GM23338 (cell line): Measurements from ENCODE around the gene TLE3. TPM values are rescaled to one million over a fixed set of nuclear protein-coding genes. Genes with fewer than 3 reads are reported as not detected.

ENCODE experiments used
- ATAC-seq: fragments of 200-7000 bp; cut with Tn5 transposase; 3 replicates; pipeline ENCODE4 v1.9.1; 2020
- DNase-seq: peaks from one replicate; pipeline ENCODE4 v3.0.0-alpha.2; 2015; ENCODE audit warnings: low spot score
- H2AFZ ChIP-seq: fragments of 200-600 bp; sonication (generic); 2 replicates; pipeline ENCODE4 v1.8.0; 2016; ENCODE audit warnings: antibody characterized with exemption, mild to moderate bottlenecking, moderate library complexity
- H3F3A ChIP-seq: fragments of 200-600 bp; sonication (generic); replicated peaks from 2 replicates; pipeline ENCODE4 v1.8.0; 2017; ENCODE audit warnings: antibody characterized with exemption, mixed run types, low read depth
- H3K27ac ChIP-seq: fragments of 200-600 bp; sonication (generic); 2 replicates; pipeline ENCODE4 v1.6.1; 2016; ENCODE audit warnings: low read depth
- H3K27me3 ChIP-seq: fragments of 200-600 bp; sonication (generic); 2 replicates; pipeline ENCODE4 v1.8.0; 2016; ENCODE audit warnings: mild to moderate bottlenecking, mixed run types, moderate library complexity; ENCODE audit not compliant: insufficient read depth
- H3K36me3 ChIP-seq: fragments of 200-600 bp; sonication (generic); 2 replicates; pipeline ENCODE4 v1.8.0; 2016; ENCODE audit warnings: mild to moderate bottlenecking; ENCODE audit not compliant: insufficient read depth
- H3K4me1 ChIP-seq: fragments of 200-600 bp; sonication (generic); 2 replicates; pipeline ENCODE4 v1.8.0; 2016; ENCODE audit warnings: mild to moderate bottlenecking, moderate library complexity; ENCODE audit not compliant: insufficient read depth
- H3K4me2 ChIP-seq: fragments of 200-600 bp; sonication (generic); 2 replicates; pipeline ENCODE4 v1.7.1; 2017; ENCODE audit warnings: mixed run types
- H3K4me3 ChIP-seq: fragments of 200-600 bp; sonication (generic); 2 replicates; pipeline ENCODE4 v1.6.1; 2016; ENCODE audit warnings: mixed run types
- H3K79me2 ChIP-seq: fragments of 200-600 bp; sonication (generic); replicated peaks from 2 replicates; pipeline ENCODE4 v1.8.0; 2017; ENCODE audit warnings: mild to moderate bottlenecking; ENCODE audit not compliant: insufficient read depth
- H3K9me2 ChIP-seq: fragments of 200-600 bp; sonication (generic); 2 replicates; pipeline ENCODE4 v1.8.0; 2017; ENCODE audit not compliant: insufficient read depth
- H4K20me1 ChIP-seq: fragments of 200-600 bp; sonication (generic); replicated peaks from 2 replicates; pipeline ENCODE4 v1.8.0; 2017; ENCODE audit warnings: mild to moderate bottlenecking; ENCODE audit not compliant: insufficient read depth
- H3K27ac Mint-ChIP-seq: 2 replicates; pipeline ENCODE4 v1.8.0; 2020; ENCODE audit warnings: inconsistent platforms, mild to moderate bottlenecking, moderate library complexity, mixed read lengths
- H3K27me3 Mint-ChIP-seq: 3 replicates; pipeline ENCODE4 v1.8.0; 2022; ENCODE audit warnings: low read depth, mild to moderate bottlenecking, moderate library complexity, mixed read lengths, inconsistent platforms; ENCODE audit not compliant: insufficient read depth, poor library complexity
- H3K36me3 Mint-ChIP-seq: 3 replicates; pipeline ENCODE4 v1.8.0; 2021; ENCODE audit warnings: low read depth, mild to moderate bottlenecking, inconsistent platforms, moderate library complexity, mixed read lengths
- H3K4me1 Mint-ChIP-seq: 3 replicates; pipeline ENCODE4 v1.8.0; 2020; ENCODE audit warnings: mild to moderate bottlenecking, inconsistent platforms, mixed read lengths
- H3K4me3 Mint-ChIP-seq: 3 replicates; pipeline ENCODE4 v1.8.0; 2021; ENCODE audit warnings: moderate library complexity, mild to moderate bottlenecking, inconsistent platforms, mixed read lengths
- H3K9me3 Mint-ChIP-seq: 3 replicates; pipeline ENCODE4 v1.8.0; 2020; ENCODE audit warnings: moderate library complexity, mild to moderate bottlenecking, inconsistent platforms, mixed read lengths
- CREB1 ChIP-seq: fragments of 250-450 bp; sonication (Bioruptor Pico); IDR thresholded peaks from 2 replicates; pipeline ENCODE4 v1.5.0; 2020; ENCODE audit warnings: low read depth, mild to moderate bottlenecking, moderate library complexity
- CTCF ChIP-seq, 2 experiments: fragments of 200-600 bp in 1 of 2; sonication (generic) in 1 of 2; conservative IDR thresholded peaks; 2 replicates each; pipeline versions ENCODE4 v1.5.1 to v1.6.1; 2016 to 2017; ENCODE audit warnings: antibody characterized with exemption in 2 of 2, low read depth in 2 of 2, mild to moderate bottlenecking in 2 of 2, moderate library complexity in 1 of 2
- ETS1 ChIP-seq: IDR thresholded peaks from 2 replicates; pipeline ENCODE4 v1.6.1; 2016; ENCODE audit warnings: antibody characterized with exemption
- EZH2 ChIP-seq: fragments of 200-600 bp; sonication (generic); IDR thresholded peaks from one replicate; pipeline ENCODE4 v1.8.0; 2017; ENCODE audit warnings: antibody characterized with exemption, mild to moderate bottlenecking, low read depth; ENCODE audit not compliant: unreplicated experiment
- EZH2phosphoT487 ChIP-seq: fragments of 200-600 bp; sonication (generic); IDR thresholded peaks from one replicate; pipeline ENCODE4 v1.8.1; 2018; ENCODE audit warnings: antibody characterized with exemption; ENCODE audit not compliant: unreplicated experiment
- JUNB ChIP-seq: IDR thresholded peaks from one replicate; pipeline ENCODE4 v1.6.1; 2016; ENCODE audit warnings: antibody characterized with exemption; ENCODE audit not compliant: unreplicated experiment
- NANOG ChIP-seq: IDR thresholded peaks from 2 replicates; pipeline ENCODE4 v1.6.1; 2016; ENCODE audit warnings: antibody characterized with exemption, borderline replicate concordance
- POLR2AphosphoS5 ChIP-seq: IDR thresholded peaks from 2 replicates; pipeline ENCODE4 v1.6.1; 2016; ENCODE audit warnings: antibody characterized with exemption, low read depth
- STAT1 ChIP-seq: IDR thresholded peaks from one replicate; pipeline ENCODE4 v1.6.1; 2016; ENCODE audit warnings: antibody characterized with exemption; ENCODE audit not compliant: unreplicated experiment
- polyA plus RNA-seq: library from polyadenylated mRNA; unstranded; fragments of >200 nt; fragmentation: Nextera tagmentation; extraction: Ambion mirVana; gene quantifications from 2 replicates; pipeline ENCODE4 v1.2.1, GENCODE V29; 2016
- total RNA-seq: library from RNA; depleted of rRNA; stranded (reverse); fragments of >200 nt; shearing (Covaris generic); gene quantifications from 2 replicates; pipeline ENCODE4 v1.2.3, GENCODE V29; 2014
- TF ChIP-seq, protein P1 (sequence below): fragments of 250-450 bp; sonication (Bioruptor Pico); IDR thresholded peaks from 2 replicates; pipeline ENCODE4 v1.5.0; 2020; ENCODE audit warnings: mild to moderate bottlenecking, moderate library complexity

Gene TLE3
- total and polyA plus RNA-seq, 2 experiments from 2014 or later = 10.4 to 79.5 TPM

GRCh38 chr15:70056091-70056680 is 41.5 kb downstream of the TLE3 start:
- Histone ChIP-seq H3K27me3 (no peaks in the 10 kb centered on the region), H3K27ac (no peak overlapping the region), H4K20me1 (no peaks in the 10 kb centered on the region; the same call in 1 of the 2 replicates), H3K79me2 (no peaks in the 10 kb centered on the region), H3F3A (no peaks in the 10 kb centered on the region), H3K36me3 (peaks cover 9% of the 10 kb centered on the region; the same call in 1 of the 2 replicates), H3K4me1 (no peaks in the 10 kb centered on the region), H3K4me2 (no peak overlapping the region), H3K9me2 (no peaks in the 10 kb centered on the region), H2AFZ (no peak overlapping the region), H3K4me3 (no peak overlapping the region)
- no peaks in the 10 kb centered on the region for H3K4me1 Mint-ChIP-seq
- DNase-seq (no peak), ATAC-seq (no peak)
- no peak overlapping the region for H3K4me3 Mint-ChIP-seq
- no peaks in the 10 kb centered on the region for H3K9me3 Mint-ChIP-seq
- H3K27ac Mint-ChIP-seq = no peak overlapping the region
- H3K36me3 Mint-ChIP-seq = peaks cover 87% of the 10 kb centered on the region
- no peak for TF ChIP-seq JUNB
- TF ChIP-seq EZH2 = no peak
- TF ChIP-seq ETS1 = no peak
- TF ChIP-seq CREB1 (CRISPR knock-in tag) = no peak
- no peak for TF ChIP-seq EZH2phosphoT487
- TF ChIP-seq CTCF (conservative IDR thresholded peaks at IDR 0.05; ENCODE audit: low read depth in 2 of 2) = no peak
- TF ChIP-seq STAT1 = no peak
- TF ChIP-seq POLR2AphosphoS5 = no peak
- TF ChIP-seq NANOG = no peak
- peaks cover 9% of the 10 kb centered on the region for H3K27me3 Mint-ChIP-seq

DNA sequence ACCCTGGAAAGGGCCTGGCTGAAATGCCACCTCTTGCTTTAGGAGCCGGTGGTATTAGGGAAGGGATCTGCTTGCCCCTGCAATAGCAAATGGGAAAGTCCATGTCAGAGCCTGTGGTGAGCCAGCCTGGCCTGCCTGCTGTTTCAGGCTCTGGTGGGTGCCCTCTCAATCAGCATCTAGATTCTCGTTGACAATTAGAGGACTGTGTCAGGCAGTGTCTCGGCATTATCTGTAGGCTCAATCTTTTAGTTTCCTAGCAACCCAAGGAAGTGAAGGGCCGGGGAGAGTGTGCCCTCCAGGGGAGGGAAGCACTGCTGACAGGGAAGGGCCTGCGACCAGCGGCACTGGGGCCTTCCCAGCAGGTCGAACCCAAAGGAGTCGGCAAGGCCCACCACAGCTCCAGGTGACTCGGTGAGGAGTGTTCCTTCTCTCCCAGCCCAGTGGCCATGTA is 42.1 kb downstream of the TLE3 start:
- Histone ChIP-seq H3F3A (no peaks in the 10 kb centered on the region), H3K4me2 (no peak overlapping the region), H3K9me2 (no peaks in the 10 kb centered on the region), H3K79me2 (no peaks in the 10 kb centered on the region), H3K36me3 (peaks cover 12% of the 10 kb centered on the region; the same call in 1 of the 2 replicates), H2AFZ (no peak overlapping the region), H4K20me1 (no peaks in the 10 kb centered on the region; the same call in 1 of the 2 replicates), H3K27ac (no peak overlapping the region), H3K4me3 (no peak overlapping the region), H3K27me3 (no peaks in the 10 kb centered on the region), H3K4me1 (no peaks in the 10 kb centered on the region)
- DNase-seq (no peak), ATAC-seq (no peak)
- H3K4me1 Mint-ChIP-seq = no peaks in the 10 kb centered on the region
- H3K27ac Mint-ChIP-seq = no peak overlapping the region
- H3K4me3 Mint-ChIP-seq = no peak overlapping the region
- peaks cover 9% of the 10 kb centered on the region for H3K27me3 Mint-ChIP-seq
- peaks cover 87% of the 10 kb centered on the region for H3K36me3 Mint-ChIP-seq
- H3K9me3 Mint-ChIP-seq = no peaks in the 10 kb centered on the region
- TF ChIP-seq POLR2AphosphoS5 = no peak
- TF ChIP-seq EZH2 = no peak
- TF ChIP-seq, protein P1, sequence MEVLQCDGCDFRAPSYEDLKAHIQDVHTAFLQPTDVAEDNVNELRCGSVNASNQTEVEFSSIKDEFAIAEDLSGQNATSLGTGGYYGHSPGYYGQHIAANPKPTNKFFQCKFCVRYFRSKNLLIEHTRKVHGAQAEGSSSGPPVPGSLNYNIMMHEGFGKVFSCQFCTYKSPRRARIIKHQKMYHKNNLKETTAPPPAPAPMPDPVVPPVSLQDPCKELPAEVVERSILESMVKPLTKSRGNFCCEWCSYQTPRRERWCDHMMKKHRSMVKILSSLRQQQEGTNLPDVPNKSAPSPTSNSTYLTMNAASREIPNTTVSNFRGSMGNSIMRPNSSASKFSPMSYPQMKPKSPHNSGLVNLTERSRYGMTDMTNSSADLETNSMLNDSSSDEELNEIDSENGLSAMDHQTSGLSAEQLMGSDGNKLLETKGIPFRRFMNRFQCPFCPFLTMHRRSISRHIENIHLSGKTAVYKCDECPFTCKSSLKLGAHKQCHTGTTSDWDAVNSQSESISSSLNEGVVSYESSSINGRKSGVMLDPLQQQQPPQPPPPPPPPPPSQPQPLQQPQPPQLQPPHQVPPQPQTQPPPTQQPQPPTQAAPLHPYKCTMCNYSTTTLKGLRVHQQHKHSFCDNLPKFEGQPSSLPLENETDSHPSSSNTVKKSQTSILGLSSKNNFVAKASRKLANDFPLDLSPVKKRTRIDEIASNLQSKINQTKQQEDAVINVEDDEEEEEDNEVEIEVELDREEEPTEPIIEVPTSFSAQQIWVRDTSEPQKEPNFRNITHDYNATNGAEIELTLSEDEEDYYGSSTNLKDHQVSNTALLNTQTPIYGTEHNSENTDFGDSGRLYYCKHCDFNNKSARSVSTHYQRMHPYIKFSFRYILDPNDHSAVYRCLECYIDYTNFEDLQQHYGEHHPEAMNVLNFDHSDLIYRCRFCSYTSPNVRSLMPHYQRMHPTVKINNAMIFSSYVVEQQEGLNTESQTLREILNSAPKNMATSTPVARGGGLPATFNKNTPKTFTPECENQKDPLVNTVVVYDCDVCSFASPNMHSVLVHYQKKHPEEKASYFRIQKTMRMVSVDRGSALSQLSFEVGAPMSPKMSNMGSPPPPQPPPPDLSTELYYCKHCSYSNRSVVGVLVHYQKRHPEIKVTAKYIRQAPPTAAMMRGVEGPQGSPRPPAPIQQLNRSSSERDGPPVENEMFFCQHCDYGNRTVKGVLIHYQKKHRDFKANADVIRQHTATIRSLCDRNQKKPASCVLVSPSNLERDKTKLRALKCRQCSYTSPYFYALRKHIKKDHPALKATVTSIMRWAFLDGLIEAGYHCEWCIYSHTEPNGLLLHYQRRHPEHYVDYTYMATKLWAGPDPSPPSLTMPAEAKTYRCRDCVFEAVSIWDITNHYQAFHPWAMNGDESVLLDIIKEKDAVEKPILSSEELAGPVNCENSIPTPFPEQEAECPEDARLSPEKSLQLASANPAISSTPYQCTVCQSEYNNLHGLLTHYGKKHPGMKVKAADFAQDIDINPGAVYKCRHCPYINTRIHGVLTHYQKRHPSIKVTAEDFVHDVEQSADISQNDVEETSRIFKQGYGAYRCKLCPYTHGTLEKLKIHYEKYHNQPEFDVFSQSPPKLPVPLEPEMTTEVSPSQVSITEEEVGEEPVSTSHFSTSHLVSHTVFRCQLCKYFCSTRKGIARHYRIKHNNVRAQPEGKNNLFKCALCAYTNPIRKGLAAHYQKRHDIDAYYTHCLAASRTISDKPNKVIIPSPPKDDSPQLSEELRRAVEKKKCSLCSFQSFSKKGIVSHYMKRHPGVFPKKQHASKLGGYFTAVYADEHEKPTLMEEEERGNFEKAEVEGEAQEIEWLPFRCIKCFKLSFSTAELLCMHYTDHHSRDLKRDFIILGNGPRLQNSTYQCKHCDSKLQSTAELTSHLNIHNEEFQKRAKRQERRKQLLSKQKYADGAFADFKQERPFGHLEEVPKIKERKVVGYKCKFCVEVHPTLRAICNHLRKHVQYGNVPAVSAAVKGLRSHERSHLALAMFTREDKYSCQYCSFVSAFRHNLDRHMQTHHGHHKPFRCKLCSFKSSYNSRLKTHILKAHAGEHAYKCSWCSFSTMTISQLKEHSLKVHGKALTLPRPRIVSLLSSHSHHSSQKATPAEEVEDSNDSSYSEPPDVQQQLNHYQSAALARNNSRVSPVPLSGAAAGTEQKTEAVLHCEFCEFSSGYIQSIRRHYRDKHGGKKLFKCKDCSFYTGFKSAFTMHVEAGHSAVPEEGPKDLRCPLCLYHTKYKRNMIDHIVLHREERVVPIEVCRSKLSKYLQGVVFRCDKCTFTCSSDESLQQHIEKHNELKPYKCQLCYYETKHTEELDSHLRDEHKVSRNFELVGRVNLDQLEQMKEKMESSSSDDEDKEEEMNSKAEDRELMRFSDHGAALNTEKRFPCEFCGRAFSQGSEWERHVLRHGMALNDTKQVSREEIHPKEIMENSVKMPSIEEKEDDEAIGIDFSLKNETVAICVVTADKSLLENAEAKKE = no peak
- TF ChIP-seq CTCF (conservative IDR thresholded peaks at IDR 0.05; ENCODE audit: low read depth in 2 of 2) = no peak
